ENCODE results near the gene TMEM269.

GRCh38 chr1:42848823-42849537 is 64.2 kb downstream of the TMEM269 start:
- TF ChIP-seq CTCF (IDR thresholded peaks at IDR 0.05) (no peak), POLR2A (IDR thresholded peaks at IDR 0.05) (no peak)
